Caco-2 (cell line): ENCODE measurements around the gene IL11RA. TPM values are rescaled to one million over a fixed set of nuclear protein-coding genes. Genes with fewer than 3 reads are reported as not detected.
A peak's percentile ranks its signal among the peaks of the same experiment; 100 is the strongest.

Source experiments
- BruUV-seq: library from RNA; stranded (reverse); fragments of 400-500 nt; replicated peaks from 2 replicates; lab custom pipeline; 2021; lab: Mats Ljungman, UMichigan
- CTCF ChIA-PET: fragments of 300-600 bp; sonication (Branson Sonifier 250); formaldehyde crosslinking; loops from one replicate; lab custom pipeline; 2022; ENCODE audit warnings: antibody characterized with exemption; lab: Charles Lee
- POLR2A ChIA-PET: fragments of 300-600 bp; sonication (Branson Sonifier 250); formaldehyde crosslinking; loops from one replicate; lab custom pipeline; 2022; ENCODE audit warnings: antibody characterized with exemption; lab: Charles Lee
- DNase-seq, 2 experiments: peaks; one replicate each; pipeline versions ENCODE4 v3.0.0 to v3.0.0-alpha.2; 2020 to 2022
- H3K27me3 ChIP-seq: replicated peaks from 2 replicates; pipeline ENCODE4 v1.6.0; 2011; ENCODE audit warnings: low read length; ENCODE audit not compliant: control insufficient read depth, insufficient read depth
- H3K36me3 ChIP-seq: 2 replicates; pipeline ENCODE4 v1.5.1; 2011; ENCODE audit warnings: low read length; ENCODE audit not compliant: control insufficient read depth, insufficient read depth
- H3K4me1 ChIP-seq: fragments of 250-450 bp; sonication (Bioruptor Pico); 2 replicates; pipeline ENCODE4 v1.5.1; 2020; ENCODE audit warnings: mild to moderate bottlenecking
- H3K4me3 ChIP-seq: 2 replicates; pipeline ENCODE4 v1.5.1; 2011; ENCODE audit warnings: low read depth, mild to moderate bottlenecking, control low read depth, low read length
- H3K9me3 ChIP-seq: fragments of 250-450 bp; sonication (Bioruptor Pico); 2 replicates; pipeline ENCODE4 v1.5.1; 2020; ENCODE audit warnings: mild to moderate bottlenecking, moderate library complexity
- H3K27ac Mint-ChIP-seq: one replicate; pipeline ENCODE4 v1.8.0; 2022; ENCODE audit warnings: mixed read lengths; ENCODE audit not compliant: unreplicated experiment
- H3K27me3 Mint-ChIP-seq: one replicate; pipeline ENCODE4 v1.8.0; 2022; ENCODE audit warnings: mixed read lengths; ENCODE audit not compliant: insufficient read depth, unreplicated experiment
- H3K36me3 Mint-ChIP-seq: one replicate; pipeline ENCODE4 v1.8.0; 2022; ENCODE audit warnings: mild to moderate bottlenecking, mixed read lengths; ENCODE audit not compliant: insufficient read depth, unreplicated experiment
- H3K4me1 Mint-ChIP-seq: one replicate; pipeline ENCODE4 v1.8.0; 2022; ENCODE audit warnings: low read depth, mixed read lengths; ENCODE audit not compliant: unreplicated experiment
- H3K4me3 Mint-ChIP-seq: one replicate; pipeline ENCODE4 v1.8.0; 2022; ENCODE audit warnings: mild to moderate bottlenecking, moderate library complexity, mixed read lengths; ENCODE audit not compliant: unreplicated experiment
- H3K9me3 Mint-ChIP-seq: one replicate; pipeline ENCODE4 v1.8.0; 2022; ENCODE audit warnings: mixed read lengths; ENCODE audit not compliant: unreplicated experiment
- intact Hi-C: fragments of 100-400 bp; cut with micrococcal nuclease; formaldehyde crosslinking; loops from one replicate; pipeline ENCODE4 v1.10.0; 2022; ENCODE audit not compliant: unreplicated experiment
- total RNA-seq: library from RNA; stranded (reverse); gene quantifications from 2 replicates; pipeline ENCODE4 v1.2.3, GENCODE V29; 2022
- TF ChIP-seq, protein P1 (sequence below), 2 experiments: fragments of 200-600 bp in 1 of 2; IDR thresholded peaks; 1 replicate in 1 of 2; 2 replicates in 1 of 2; pipeline versions ENCODE4 v1.5.1 to v1.8.0; 2011 to 2022; ENCODE audit warnings: antibody characterized with exemption in 1 of 2, control low read depth in 1 of 2, inconsistent platforms in 1 of 2, low read depth in 1 of 2, low read length in 1 of 2, mild to moderate bottlenecking in 1 of 2, moderate library complexity in 1 of 2; ENCODE audit not compliant: insufficient read depth in 1 of 2, severe bottlenecking in 1 of 2, unreplicated experiment in 1 of 2

The IL11RA gene
- total RNA-seq, 1 experiment from 2014 or later, result 5.6 TPM

DNA sequence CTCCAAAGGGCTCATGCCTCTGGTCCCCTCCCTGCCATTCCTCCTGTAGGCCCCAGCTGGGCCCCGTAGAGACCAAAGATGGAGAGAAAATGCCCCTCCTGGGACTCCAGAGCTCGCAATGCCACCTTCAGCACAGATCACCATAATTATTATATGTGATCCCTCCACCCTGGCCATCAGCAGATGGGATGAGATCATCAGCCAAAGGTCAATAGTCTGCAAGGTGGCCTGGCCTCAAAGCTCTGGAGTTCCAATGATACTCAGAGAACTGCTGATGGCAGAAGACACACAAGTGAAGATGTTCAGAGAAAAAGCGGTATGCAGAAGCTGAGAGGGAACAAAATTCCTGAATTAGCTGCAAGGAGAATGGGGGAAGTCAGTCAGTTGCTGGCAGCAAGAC, 45.1 kb upstream of the IL11RA start:
- Mint-ChIP-seq H3K36me3 (peaks cover 4% of the 10 kb centered on the region), H3K4me3 (no peak overlapping the region), H3K4me1 (no peaks in the 10 kb centered on the region), H3K27ac (no peak overlapping the region), H3K27me3 (no peaks in the 10 kb centered on the region), H3K9me3 (no peaks in the 10 kb centered on the region)
- peak in 1 of 2 experiments; percentile 24 for DNase-seq
- no peaks in the 10 kb centered on the region for H3K27me3 ChIP-seq
- no peaks in the 10 kb centered on the region for H3K9me3 ChIP-seq
- intact Hi-C loops, result no loop called here
- CTCF ChIA-PET, result interaction anchor here (1.0 to 1.9 kb wide), 3 partner anchors 15 to 203 kb away, joined by 4 to 5 read pairs (median 5); no protein-coding TSS in a partner anchor
- POLR2A ChIA-PET, result no interaction called here
- TF ChIP-seq, protein P1, sequence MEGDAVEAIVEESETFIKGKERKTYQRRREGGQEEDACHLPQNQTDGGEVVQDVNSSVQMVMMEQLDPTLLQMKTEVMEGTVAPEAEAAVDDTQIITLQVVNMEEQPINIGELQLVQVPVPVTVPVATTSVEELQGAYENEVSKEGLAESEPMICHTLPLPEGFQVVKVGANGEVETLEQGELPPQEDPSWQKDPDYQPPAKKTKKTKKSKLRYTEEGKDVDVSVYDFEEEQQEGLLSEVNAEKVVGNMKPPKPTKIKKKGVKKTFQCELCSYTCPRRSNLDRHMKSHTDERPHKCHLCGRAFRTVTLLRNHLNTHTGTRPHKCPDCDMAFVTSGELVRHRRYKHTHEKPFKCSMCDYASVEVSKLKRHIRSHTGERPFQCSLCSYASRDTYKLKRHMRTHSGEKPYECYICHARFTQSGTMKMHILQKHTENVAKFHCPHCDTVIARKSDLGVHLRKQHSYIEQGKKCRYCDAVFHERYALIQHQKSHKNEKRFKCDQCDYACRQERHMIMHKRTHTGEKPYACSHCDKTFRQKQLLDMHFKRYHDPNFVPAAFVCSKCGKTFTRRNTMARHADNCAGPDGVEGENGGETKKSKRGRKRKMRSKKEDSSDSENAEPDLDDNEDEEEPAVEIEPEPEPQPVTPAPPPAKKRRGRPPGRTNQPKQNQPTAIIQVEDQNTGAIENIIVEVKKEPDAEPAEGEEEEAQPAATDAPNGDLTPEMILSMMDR (IDR thresholded peaks at IDR 0.05; ENCODE audit: insufficient read depth in 1 of 2, low read depth in 1 of 2, low read length in 1 of 2, severe bottlenecking in 1 of 2, unreplicated experiment in 1 of 2), result no peak
- no peak overlapping the region for H3K4me3 ChIP-seq
- no TSS peak for BruUV-seq
- H3K4me1 ChIP-seq, result peaks cover 12% of the 10 kb centered on the region
- no peaks in the 10 kb centered on the region; the same call in 1 of the 2 replicates for H3K36me3 ChIP-seq

DNA sequence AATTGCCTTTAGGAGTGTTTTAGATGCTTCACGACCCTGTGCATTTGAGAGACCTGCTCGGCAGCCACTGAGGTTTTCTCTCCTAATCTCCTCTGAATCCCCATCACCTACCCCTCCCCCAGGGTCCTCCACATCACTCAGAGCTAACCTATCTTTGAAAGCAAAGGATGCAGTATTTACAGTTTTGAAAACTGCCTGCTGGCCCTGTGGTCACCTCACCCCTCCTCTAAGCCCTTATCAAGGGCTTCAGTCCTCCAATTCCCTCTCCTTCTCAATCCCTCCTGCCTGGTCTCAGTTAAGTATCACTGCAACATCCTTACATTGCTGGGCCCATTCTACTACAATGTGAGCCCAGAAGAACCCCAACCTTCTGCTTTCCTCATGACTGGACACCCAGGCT, 44.7 kb upstream of the IL11RA start:
- intact Hi-C loops, result no loop called here
- H3K4me1 Mint-ChIP-seq, result no peaks in the 10 kb centered on the region
- no TSS peak for BruUV-seq
- Histone ChIP-seq H3K4me3 (no peak overlapping the region), H3K4me1 (peaks cover 12% of the 10 kb centered on the region), H3K9me3 (no peaks in the 10 kb centered on the region), H3K36me3 (no peaks in the 10 kb centered on the region; the same call in 1 of the 2 replicates), H3K27me3 (no peaks in the 10 kb centered on the region)
- H3K27me3 Mint-ChIP-seq, result no peaks in the 10 kb centered on the region
- H3K27ac Mint-ChIP-seq, result no peak overlapping the region
- no peak overlapping the region for H3K4me3 Mint-ChIP-seq
- TF ChIP-seq, protein P1 (IDR thresholded peaks at IDR 0.05; ENCODE audit: insufficient read depth in 1 of 2, low read depth in 1 of 2, low read length in 1 of 2, severe bottlenecking in 1 of 2, unreplicated experiment in 1 of 2), result no peak
- ChIA-PET CTCF (interaction anchor here (1.0 to 1.9 kb wide), 3 partner anchors 16 to 204 kb away, joined by 4 to 5 read pairs (median 5); no protein-coding TSS in a partner anchor), POLR2A (no interaction called here)
- peaks cover 8% of the 10 kb centered on the region for H3K36me3 Mint-ChIP-seq
- no peak for DNase-seq
- H3K9me3 Mint-ChIP-seq, result no peaks in the 10 kb centered on the region

DNA sequence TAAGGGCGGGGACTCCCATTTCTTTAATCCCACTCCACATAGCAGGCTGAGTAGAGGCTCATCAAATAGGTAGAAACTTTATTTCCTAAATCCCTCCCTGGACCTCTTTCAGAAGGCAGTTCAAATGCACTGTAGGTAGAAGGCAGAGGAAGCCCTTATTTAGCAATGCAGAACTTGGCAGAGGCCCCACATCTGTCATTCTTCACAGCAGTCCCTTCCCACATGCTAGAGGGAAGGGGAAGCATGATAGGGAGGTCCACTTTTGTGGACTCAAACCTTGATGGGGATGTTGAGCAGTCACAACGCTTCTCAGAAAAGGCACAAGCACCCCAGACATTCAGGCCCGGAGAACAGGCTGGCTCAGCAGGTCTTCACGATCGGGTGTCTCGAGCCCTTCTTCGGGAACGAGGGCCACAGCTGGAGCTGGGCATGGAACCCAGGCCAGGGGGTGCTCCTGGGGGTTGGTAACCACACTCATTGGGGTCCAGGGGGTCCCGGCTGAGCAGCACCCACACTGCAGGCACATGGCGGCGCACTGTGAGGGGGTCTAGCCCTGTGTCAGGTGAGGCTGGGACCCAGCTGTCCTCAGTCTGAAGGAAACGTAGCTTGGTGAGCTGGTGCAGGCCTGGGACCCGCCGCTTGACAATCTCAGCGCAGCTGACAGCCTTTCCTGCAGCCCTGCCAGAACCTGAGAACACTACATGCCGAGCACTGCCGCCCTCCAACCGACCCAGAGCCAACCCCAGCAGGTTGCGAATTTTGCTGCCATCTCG, 41.4 kb upstream of the IL11RA start:
- Histone ChIP-seq H3K27me3 (no peaks in the 10 kb centered on the region), H3K9me3 (no peaks in the 10 kb centered on the region), H3K36me3 (no peaks in the 10 kb centered on the region; the same call in 1 of the 2 replicates), H3K4me1 (peaks cover 12% of the 10 kb centered on the region), H3K4me3 (peak overlapping the region; percentile 92)
- Mint-ChIP-seq H3K4me1 (no peaks in the 10 kb centered on the region), H3K27me3 (no peaks in the 10 kb centered on the region), H3K9me3 (no peaks in the 10 kb centered on the region), H3K4me3 (peak overlapping the region; percentile 86), H3K36me3 (peaks cover 14% of the 10 kb centered on the region), H3K27ac (no peak overlapping the region)
- ChIA-PET POLR2A (interaction anchor here (0.6 kb wide), 1 partner anchor 212 kb away, joined by 8 read pairs; no protein-coding TSS in a partner anchor), CTCF (interaction anchor here (1.2 kb wide), 1 partner anchor 19 kb away, joined by 3 read pairs; no protein-coding TSS in a partner anchor)
- TF ChIP-seq, protein P1 (IDR thresholded peaks at IDR 0.05; ENCODE audit: insufficient read depth in 1 of 2, low read depth in 1 of 2, low read length in 1 of 2, severe bottlenecking in 1 of 2, unreplicated experiment in 1 of 2), result no peak
- DNase-seq, result no peak
- intact Hi-C loops, result loop anchor here (5.0 kb wide), 1 partner anchor 92 kb away; no protein-coding TSS in a partner anchor
- BruUV-seq, result no TSS peak
